Measurements from ENCODE around the gene EEIG1. TPM values are rescaled to one million over a fixed set of nuclear protein-coding genes. Genes with fewer than 3 reads are reported as not detected.

The EEIG1 gene
- total and polyA plus RNA-seq, 12 donors, result 10.1 to 179 (median 53.8) TPM

- Histone ChIP-seq H3K4me1 (replicated peaks in 1 of 2) (peaks cover 18 to 31% of the 10 kb centered on the region in 2 donors), H3K36me3 (replicated peaks in 1 of 2) (peaks cover 0 to 17% of the 10 kb centered on the region in 2 donors), H3K27me3 (no peaks in the 10 kb centered on the region), H3K9me3 (replicated peaks in 1 of 3) (no peaks in the 10 kb centered on the region), H3K27ac (peak overlapping the region in 4 of 5 donors; percentile 5 to 84 (median 38)), H3K4me3 (peak overlapping the region in 2 of 4 donors; percentile 57 to 71)
- peak in 2 of 7 donors; percentile 68 to 79 for DNase-seq
- intact Hi-C loops (cut with DNase I), result no loop called here
- whole genome bisulfite sequencing, 4 donors, result 25 to 54% (median 33%) methylated on average over 20 to 25 of the region's 25 CpGs
- no peak for TF ChIP-seq POLR2A (IDR thresholded peaks at IDR 0.05)
Observed at GRCh38 chr9:127938298-127938690, 42.5 kb downstream of the EEIG1 start.

- Histone ChIP-seq H3K4me3 (peak within 1 kb of the TSS; percentile 1 to 71 (median 42)), H3K27ac (peak within 1 kb of the TSS in 4 of 5 donors; percentile 5 to 84 (median 38)), H3K36me3 (replicated peaks in 1 of 2) (peaks cover 0 to 11% of the 10 kb centered on the region in 2 donors), H3K4me1 (replicated peaks in 1 of 2) (peaks cover 18 to 31% of the 10 kb centered on the region in 2 donors), H3K9me3 (replicated peaks in 1 of 3) (no peaks in the 10 kb centered on the region), H3K27me3 (no peaks in the 10 kb centered on the region)
- intact Hi-C loops (cut with DNase I), result no loop called here
- TF ChIP-seq POLR2A (IDR thresholded peaks at IDR 0.05) (peak in 1 of 2 donors; percentile 24), CTCF (IDR thresholded peaks at IDR 0.05) (no peak)
- DNase-seq, result peak; percentile 80 to 89 (median 82)
- 4 to 6% (median 4%) methylated on average over 27 to 60 of the region's 60 CpGs for WGBS, 4 donors
Observed at GRCh38 chr9:127937388-127938297, 43.1 kb downstream of the EEIG1 start, which contains the start of gene DPM2. Gene DPM2 (minus strand): TSS chr9:127937854. CDS start chr9:127937820, 34 bp downstream.

- Histone ChIP-seq H3K27ac (peak overlapping the region in 1 of 5 donors; percentile 84), H3K36me3 (replicated peaks in 1 of 2) (peaks cover 0 to 5% of the 10 kb centered on the region in 2 donors), H3K27me3 (no peaks in the 10 kb centered on the region), H3K4me3 (peak overlapping the region in 3 of 4 donors; percentile 27 to 71 (median 57)), H3K4me1 (replicated peaks in 1 of 2) (peaks cover 18 to 25% of the 10 kb centered on the region in 2 donors), H3K9me3 (replicated peaks in 1 of 3) (no peaks in the 10 kb centered on the region)
- TF ChIP-seq POLR2A (IDR thresholded peaks at IDR 0.05), result no peak
- TF ChIP-seq CTCF (IDR thresholded peaks at IDR 0.05), result no peak
- intact Hi-C loops (cut with DNase I), result no loop called here
- DNase-seq, result no peak
- WGBS, 4 donors, result 8 to 15% (median 12%) methylated on average over 3 to 7 of the region's 7 CpGs
Observed at GRCh38 chr9:127937056-127937387, 43.8 kb downstream of the EEIG1 start.

- no peak overlapping the region for H3K27ac ChIP-seq
- intact Hi-C loops (cut with DNase I), result no loop called here
- TF ChIP-seq CTCF (IDR thresholded peaks at IDR 0.05) (no peak), POLR2A (IDR thresholded peaks at IDR 0.05) (no peak)
- whole genome bisulfite sequencing, 4 donors, result 77 to 81% (median 79%) methylated on average over 14 of the region's 14 CpGs
- no peaks in the 10 kb centered on the region for H3K9me3 ChIP-seq (replicated peaks in 1 of 3)
- no peaks in the 10 kb centered on the region for H3K36me3 ChIP-seq (replicated peaks in 1 of 2)
- H3K4me3 ChIP-seq, result peak overlapping the region in 1 of 4 donors; percentile 71
- H3K27me3 ChIP-seq, result no peaks in the 10 kb centered on the region
- peaks cover 22 to 31% of the 10 kb centered on the region in 2 donors for H3K4me1 ChIP-seq (replicated peaks in 1 of 2)
- no peak for DNase-seq
Observed at GRCh38 chr9:127936347-127936852, 44.4 kb downstream of the EEIG1 start.
